H1 (cell line): ENCODE data around the gene RRM2.

ENCODE experiments used
- BCL11A ChIP-seq, 2 experiments: IDR thresholded peaks; one replicate each; pipeline ENCODE4 v1.6.1; 2011; ENCODE audit warnings: low read depth in 2 of 2, low read length in 2 of 2, mild to moderate bottlenecking in 2 of 2
- BRCA1 ChIP-seq: IDR thresholded peaks from 2 replicates; pipeline ENCODE4 v1.6.1; 2012; ENCODE audit warnings: low read depth, low read length, improper control_type of control experiment
- CTCF ChIP-seq, 3 experiments: IDR thresholded peaks; 1 replicate in 2 of 3; 2 replicates in 1 of 3; pipeline versions ENCODE4 v1.5.1 to v1.6.1; 2011; ENCODE audit warnings: low read length in 3 of 3, mild to moderate bottlenecking in 3 of 3, inconsistent platforms in 2 of 3, low read depth in 1 of 3, moderate library complexity in 1 of 3; ENCODE audit not compliant: insufficient read depth in 1 of 3; ENCODE audit errors: control extremely low read depth in 1 of 3
- SP1 ChIP-seq: IDR thresholded peaks from 2 replicates; pipeline ENCODE4 v1.6.1; 2011; ENCODE audit warnings: low read depth, low read length

DNA sequence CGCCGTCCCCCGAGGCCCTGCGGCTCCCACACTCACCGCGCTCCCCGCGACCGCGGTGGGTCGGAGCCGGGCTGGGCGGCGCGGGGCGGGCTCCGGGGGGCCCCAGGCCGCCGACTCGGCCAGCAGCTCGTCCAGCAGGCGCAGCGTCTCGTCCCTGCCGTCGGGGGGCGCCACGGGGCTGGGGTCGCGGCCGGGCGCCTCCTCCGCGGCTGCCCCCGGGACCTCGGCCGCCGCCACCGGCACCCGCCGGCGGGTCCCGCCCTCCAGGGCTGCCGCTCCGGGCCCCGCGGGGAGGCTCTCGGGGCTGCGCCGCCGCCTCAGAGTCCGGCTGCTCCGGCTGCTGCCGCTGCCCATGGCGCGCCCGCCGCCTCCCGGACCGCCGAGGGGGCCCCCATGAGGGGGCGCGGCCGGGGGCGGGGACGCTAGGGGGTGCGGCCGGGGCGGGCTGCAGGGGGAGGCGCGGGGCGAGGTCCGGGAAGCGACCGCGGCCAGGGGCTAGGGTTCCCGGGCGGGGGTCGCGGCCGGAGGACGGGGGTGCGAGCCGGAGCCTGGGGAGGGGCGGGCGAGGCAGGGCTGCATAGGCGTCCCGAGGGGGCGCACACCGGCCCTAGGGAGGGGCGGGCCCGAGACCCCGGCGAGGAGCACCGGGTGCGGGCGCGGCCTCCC lies 42.5 kb upstream of the RRM2 start, which contains the start of gene CYS1:
- TF ChIP-seq SP1 (no peak), BRCA1 (no peak), CTCF (IDR thresholded peaks at IDR 0.05; ENCODE audit: control extremely low read depth in 1 of 3, insufficient read depth in 1 of 3, low read depth in 1 of 3, low read length in 3 of 3) (peak; percentile 26 to 75 (median 45)), BCL11A (IDR thresholded peaks at IDR 0.05; ENCODE audit: low read depth in 2 of 2, low read length in 2 of 2) (no peak)
